Osteoblast (primary cell): ENCODE data around the gene ZFHX2. TPM values are rescaled to one million over a fixed set of nuclear protein-coding genes. Genes with fewer than 3 reads are reported as not detected.

Experiments
- DNase-seq: peaks from one replicate; pipeline ENCODE4 v3.0.0; 2011; ENCODE audit warnings: low spot score, mixed read lengths; ENCODE audit not compliant: insufficient read length; ENCODE audit errors: missing footprints
- H2AFZ ChIP-seq: 2 replicates; pipeline ENCODE4 v1.6.0; 2011; ENCODE audit warnings: mild to moderate bottlenecking, low read length
- H3K27ac ChIP-seq: 2 replicates; pipeline ENCODE4 v1.5.1; 2011; ENCODE audit warnings: mild to moderate bottlenecking, low read depth, low read length, moderate library complexity
- H3K27me3 ChIP-seq: 2 replicates; pipeline ENCODE4 v1.6.0; 2012; ENCODE audit warnings: mild to moderate bottlenecking, control low read depth, inconsistent platforms, low read length, moderate library complexity; ENCODE audit not compliant: insufficient read depth
- H3K36me3 ChIP-seq: 2 replicates; pipeline ENCODE4 v1.5.1; 2011; ENCODE audit warnings: mild to moderate bottlenecking, low read length, control low read depth, moderate library complexity; ENCODE audit not compliant: insufficient read depth
- H3K4me1 ChIP-seq: 2 replicates; pipeline ENCODE4 v1.5.1; 2011; ENCODE audit warnings: mild to moderate bottlenecking, low read length, control low read depth, moderate library complexity; ENCODE audit not compliant: insufficient read depth
- H3K4me2 ChIP-seq: 2 replicates; pipeline ENCODE4 v1.6.0; 2011; ENCODE audit warnings: mild to moderate bottlenecking, low read length; ENCODE audit not compliant: insufficient read depth
- H3K4me3 ChIP-seq: fragments of 200-600 bp; sonication (generic); 3 replicates; pipeline ENCODE4 v1.5.1; 2012; ENCODE audit warnings: mild to moderate bottlenecking, low read length, inconsistent platforms; ENCODE audit not compliant: insufficient read depth
- H3K79me2 ChIP-seq: 2 replicates; pipeline ENCODE4 v1.6.0; 2012; ENCODE audit warnings: mild to moderate bottlenecking, low read length, control low read depth, inconsistent platforms; ENCODE audit not compliant: insufficient read depth
- H3K9me3 ChIP-seq: 2 replicates; pipeline ENCODE4 v1.5.1; 2011; ENCODE audit warnings: low read depth, low read length, control low read depth
- H4K20me1 ChIP-seq: 2 replicates; pipeline ENCODE4 v1.6.0; 2012; ENCODE audit warnings: mild to moderate bottlenecking, low read length, control low read depth; ENCODE audit not compliant: insufficient read depth
- total RNA-seq: library from RNA; depleted of rRNA; stranded (reverse); fragments of >200 nt; gene quantifications from 2 replicates; pipeline ENCODE4 v1.2.3, GENCODE V29; 2012
- TF ChIP-seq, protein P1 (sequence below): IDR thresholded peaks from 2 replicates; pipeline ENCODE4 v1.5.1; 2011; ENCODE audit warnings: mild to moderate bottlenecking, low read depth, low read length, moderate library complexity; ENCODE audit errors: extremely low read depth

Gene ZFHX2
- total RNA-seq, 1 donor: 0.72 TPM

DNA sequence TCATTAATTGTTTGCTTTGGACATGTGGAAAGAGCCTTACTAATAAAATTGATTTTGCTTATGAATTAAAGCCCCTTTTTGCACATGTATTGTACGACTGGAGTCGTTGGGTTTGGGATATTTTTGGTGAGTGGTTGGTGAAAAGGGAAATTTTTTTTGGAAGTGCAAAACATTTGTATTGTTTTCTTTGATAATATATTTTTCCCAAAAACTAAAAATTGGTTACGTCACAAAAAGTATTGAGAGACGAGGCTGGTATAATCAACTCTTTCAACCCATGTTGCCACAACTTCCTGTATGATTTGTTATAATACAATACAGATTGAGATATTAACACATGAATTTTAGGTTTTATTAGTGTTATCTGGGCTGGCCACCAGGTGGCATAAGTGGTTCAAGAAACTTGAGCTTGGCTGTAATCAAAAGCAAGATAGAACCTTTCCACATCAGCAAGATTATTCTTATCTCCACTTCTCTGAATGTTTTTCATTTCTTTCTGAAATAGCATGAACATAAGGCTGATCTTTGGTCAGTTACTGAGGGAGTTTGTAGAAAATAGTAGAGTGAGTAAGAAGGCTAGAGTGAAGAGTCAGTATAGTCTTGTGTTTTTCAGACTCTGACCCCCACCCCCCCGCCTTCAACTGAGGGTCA is 73.3 kb downstream of the ZFHX2 start:
- Histone ChIP-seq H3K27me3 (no peaks in the 10 kb centered on the region), H3K79me2 (no peaks in the 10 kb centered on the region), H3K4me1 (no peaks in the 10 kb centered on the region), H2AFZ (no peak overlapping the region), H4K20me1 (peaks cover 13% of the 10 kb centered on the region), H3K4me3 (no peak overlapping the region), H3K9me3 (no peaks in the 10 kb centered on the region), H3K4me2 (no peak overlapping the region), H3K27ac (no peak overlapping the region), H3K36me3 (peaks cover 61% of the 10 kb centered on the region)
- DNase-seq: peak; percentile 32
- TF ChIP-seq, protein P1, sequence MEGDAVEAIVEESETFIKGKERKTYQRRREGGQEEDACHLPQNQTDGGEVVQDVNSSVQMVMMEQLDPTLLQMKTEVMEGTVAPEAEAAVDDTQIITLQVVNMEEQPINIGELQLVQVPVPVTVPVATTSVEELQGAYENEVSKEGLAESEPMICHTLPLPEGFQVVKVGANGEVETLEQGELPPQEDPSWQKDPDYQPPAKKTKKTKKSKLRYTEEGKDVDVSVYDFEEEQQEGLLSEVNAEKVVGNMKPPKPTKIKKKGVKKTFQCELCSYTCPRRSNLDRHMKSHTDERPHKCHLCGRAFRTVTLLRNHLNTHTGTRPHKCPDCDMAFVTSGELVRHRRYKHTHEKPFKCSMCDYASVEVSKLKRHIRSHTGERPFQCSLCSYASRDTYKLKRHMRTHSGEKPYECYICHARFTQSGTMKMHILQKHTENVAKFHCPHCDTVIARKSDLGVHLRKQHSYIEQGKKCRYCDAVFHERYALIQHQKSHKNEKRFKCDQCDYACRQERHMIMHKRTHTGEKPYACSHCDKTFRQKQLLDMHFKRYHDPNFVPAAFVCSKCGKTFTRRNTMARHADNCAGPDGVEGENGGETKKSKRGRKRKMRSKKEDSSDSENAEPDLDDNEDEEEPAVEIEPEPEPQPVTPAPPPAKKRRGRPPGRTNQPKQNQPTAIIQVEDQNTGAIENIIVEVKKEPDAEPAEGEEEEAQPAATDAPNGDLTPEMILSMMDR: peak; percentile 67

DNA sequence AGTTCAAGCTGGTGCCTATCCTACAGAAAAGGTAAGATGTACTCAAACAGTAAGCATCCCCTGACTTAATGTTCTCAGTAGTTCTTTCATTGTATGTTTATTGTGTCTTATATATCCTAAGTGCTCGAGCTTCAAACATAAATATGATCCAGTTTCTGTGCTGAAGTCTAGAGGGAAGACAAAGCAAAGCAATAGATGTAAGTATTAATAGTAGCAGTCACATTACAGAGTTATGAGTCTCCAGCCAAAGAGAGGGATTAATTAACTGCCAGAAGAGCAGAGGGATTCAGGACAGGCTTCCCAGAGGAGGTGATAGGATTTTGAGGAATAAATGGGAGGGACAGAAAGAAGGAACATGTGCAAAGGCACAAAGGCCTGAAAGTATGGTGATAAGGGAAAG is 80.6 kb downstream of the ZFHX2 start:
- Histone ChIP-seq H4K20me1 (no peaks in the 10 kb centered on the region), H3K27ac (no peak overlapping the region), H3K4me1 (peaks cover 10% of the 10 kb centered on the region), H3K9me3 (no peaks in the 10 kb centered on the region), H3K27me3 (no peaks in the 10 kb centered on the region), H2AFZ (no peak overlapping the region), H3K79me2 (peaks cover 18% of the 10 kb centered on the region), H3K4me2 (no peak overlapping the region), H3K4me3 (no peak overlapping the region), H3K36me3 (peaks cover 47% of the 10 kb centered on the region)
- TF ChIP-seq, protein P1: no peak
- DNase-seq: no peak

Other genes with a start within 250 kb of the ZFHX2 start
- gene PPP1R3E, start 248.9 kb downstream of the ZFHX2 start, total RNA-seq: 7.6 and 9.1 TPM in 2 replicates
- 19.5 and 21.2 TPM in 2 replicates for gene BCL2L2, start 244.9 kb downstream of the ZFHX2 start, total RNA-seq
- 42.3 and 51.9 TPM in 2 replicates for gene PABPN1, start 230.3 kb downstream of the ZFHX2 start, total RNA-seq
- gene SLC22A17, start 198.9 kb downstream of the ZFHX2 start, total RNA-seq: 18.1 and 19.7 TPM in 2 replicates
- 9.8 and 14.1 TPM in 2 replicates for gene EFS, start 186.6 kb downstream of the ZFHX2 start, total RNA-seq
- not detected in 2 replicates for gene IL25, start 179.0 kb downstream of the ZFHX2 start, total RNA-seq
- gene CMTM5, start 174.7 kb downstream of the ZFHX2 start, total RNA-seq: not detected in 2 replicates
- under 0.01 TPM in 1 of 2 replicates, not detected in the other for gene MYH6, start 143.5 kb downstream of the ZFHX2 start, total RNA-seq
- not detected in 2 replicates for gene MYH7, start 116.1 kb downstream of the ZFHX2 start, total RNA-seq
- gene NGDN, start 82.1 kb downstream of the ZFHX2 start, total RNA-seq: 37.4 and 49.6 TPM in 2 replicates
- 27.4 and 27.5 TPM in 2 replicates for gene THTPA, start 4.5 kb upstream of the ZFHX2 start, total RNA-seq
- 7.7 and 10.9 TPM in 2 replicates for gene AP1G2, start 16.0 kb upstream of the ZFHX2 start, total RNA-seq
- gene JPH4, start 27.0 kb upstream of the ZFHX2 start, total RNA-seq: not detected in 2 replicates
- under 0.01 and 0.29 TPM in 2 replicates for gene DHRS2, start 84.6 kb upstream of the ZFHX2 start, total RNA-seq